Lung (tissue), 12 donors: Measurements from ENCODE around the gene TNFAIP8L3. TPM values are rescaled to one million over a fixed set of nuclear protein-coding genes. Genes with fewer than 3 reads are reported as not detected.

ENCODE experiments used
- ATAC-seq: fragments of 200-7000 bp; cut with Tn5 transposase; one replicate; pipeline ENCODE4 v1.9.1; 2020; ENCODE audit warnings: moderate number of reproducible peaks; ENCODE audit not compliant: insufficient read depth, low FRiP score
- DNase-seq, 3 donors: peaks; one replicate each; pipeline ENCODE4 v3.0.0-alpha.2; 2013 to 2017
- H3K27ac ChIP-seq, 2 donors: one replicate each; pipeline ENCODE4 v1.5.1; 2013; ENCODE audit warnings: mild to moderate bottlenecking in 2 of 2, moderate library complexity in 2 of 2, control low read depth in 1 of 2, inconsistent platforms in 1 of 2, low read depth in 1 of 2, low read length in 1 of 2
- H3K27me3 ChIP-seq, 3 donors: one replicate each; pipeline ENCODE4 v1.5.1; 2013; ENCODE audit warnings: low read length in 2 of 3; ENCODE audit not compliant: control insufficient read depth in 3 of 3, insufficient read depth in 3 of 3
- H3K36me3 ChIP-seq, 4 donors: one replicate each; pipeline ENCODE4 v1.5.1; 2013; ENCODE audit warnings: low read length in 4 of 4, mild to moderate bottlenecking in 1 of 4, moderate library complexity in 1 of 4; ENCODE audit not compliant: control insufficient read depth in 4 of 4, insufficient read depth in 4 of 4
- H3K4me1 ChIP-seq, 5 donors: one replicate each; pipeline ENCODE4 v1.5.1; 2013; ENCODE audit warnings: low read length in 5 of 5, mild to moderate bottlenecking in 2 of 5, moderate library complexity in 1 of 5; ENCODE audit not compliant: control insufficient read depth in 5 of 5, insufficient read depth in 5 of 5
- H3K4me3 ChIP-seq: one replicate; pipeline ENCODE4 v1.5.1; 2013; ENCODE audit warnings: mild to moderate bottlenecking, control low read depth, moderate library complexity
- H3K9ac ChIP-seq, 2 donors: one replicate each; pipeline ENCODE4 v1.5.1; 2013; ENCODE audit warnings: low read length in 2 of 2, control low read depth in 1 of 2; ENCODE audit not compliant: insufficient read depth in 1 of 2
- H3K9me3 ChIP-seq, 4 donors: one replicate each; pipeline ENCODE4 v1.5.1; 2013; ENCODE audit warnings: low read length in 3 of 4, mild to moderate bottlenecking in 1 of 4, moderate library complexity in 1 of 4; ENCODE audit not compliant: control insufficient read depth in 4 of 4, insufficient read depth in 3 of 4
- WGBS, 2 donors: extraction: QIAGEN DNeasy Blood & Tissue Kit; methylation state at CpG; one replicate each; pipeline ENCODE4 v1.1.7; 2013; 5-methylcytosine and 5-hydroxymethylcytosine counted together
- polyA plus RNA-seq, 2 donors: library from polyadenylated mRNA; stranded (reverse); fragments of 200-250 nt; gene quantifications; one replicate each; pipeline ENCODE4 v1.2.1, GENCODE V29; 2013
- total RNA-seq, 2 donors: library from RNA; depleted of rRNA in 1 of 2; stranded (reverse); fragments of >200 nt in 1 of 2; gene quantifications; one replicate each; pipeline ENCODE4 v1.2.1, GENCODE V29; 2014 to 2021
- TF ChIP-seq, protein P1 (sequence below): IDR thresholded peaks from 2 replicates; pipeline ENCODE4 v1.5.1; 2012; ENCODE audit warnings: mild to moderate bottlenecking; ENCODE audit errors: control extremely low read depth, extremely low read depth
- donor health status: control.
- donor health status: control.
- donor health status: Bipolar disorder and iron deficiency.
- donor health status: healthy.
- donor health status: DM: yes; HTN: yes; CAD: no.

The TNFAIP8L3 gene
- total and polyA plus RNA-seq, 4 donors, result 3.7 to 20.5 (median 9.9) TPM

GRCh38 chr15:51090753-51091152, 4.0 kb downstream of the TNFAIP8L3 start:
- Histone ChIP-seq H3K9ac (no peak overlapping the region), H3K27me3 (peaks cover 0 to 51% (median 28%) of the 10 kb centered on the region in 3 donors), H3K9me3 (peaks cover 0 to 2% (median 0%) of the 10 kb centered on the region in 4 donors), H3K27ac (no peak overlapping the region), H3K4me3 (no peak overlapping the region), H3K4me1 (peaks cover 0 to 8% (median 0%) of the 10 kb centered on the region in 5 donors), H3K36me3 (no peaks in the 10 kb centered on the region)
- WGBS, 2 donors, result 68 to 71% methylated on average over 3 of the region's 3 CpGs
- ATAC-seq (no peak), DNase-seq (no peak)
- TF ChIP-seq, protein P1, sequence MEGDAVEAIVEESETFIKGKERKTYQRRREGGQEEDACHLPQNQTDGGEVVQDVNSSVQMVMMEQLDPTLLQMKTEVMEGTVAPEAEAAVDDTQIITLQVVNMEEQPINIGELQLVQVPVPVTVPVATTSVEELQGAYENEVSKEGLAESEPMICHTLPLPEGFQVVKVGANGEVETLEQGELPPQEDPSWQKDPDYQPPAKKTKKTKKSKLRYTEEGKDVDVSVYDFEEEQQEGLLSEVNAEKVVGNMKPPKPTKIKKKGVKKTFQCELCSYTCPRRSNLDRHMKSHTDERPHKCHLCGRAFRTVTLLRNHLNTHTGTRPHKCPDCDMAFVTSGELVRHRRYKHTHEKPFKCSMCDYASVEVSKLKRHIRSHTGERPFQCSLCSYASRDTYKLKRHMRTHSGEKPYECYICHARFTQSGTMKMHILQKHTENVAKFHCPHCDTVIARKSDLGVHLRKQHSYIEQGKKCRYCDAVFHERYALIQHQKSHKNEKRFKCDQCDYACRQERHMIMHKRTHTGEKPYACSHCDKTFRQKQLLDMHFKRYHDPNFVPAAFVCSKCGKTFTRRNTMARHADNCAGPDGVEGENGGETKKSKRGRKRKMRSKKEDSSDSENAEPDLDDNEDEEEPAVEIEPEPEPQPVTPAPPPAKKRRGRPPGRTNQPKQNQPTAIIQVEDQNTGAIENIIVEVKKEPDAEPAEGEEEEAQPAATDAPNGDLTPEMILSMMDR, result no peak

DNA sequence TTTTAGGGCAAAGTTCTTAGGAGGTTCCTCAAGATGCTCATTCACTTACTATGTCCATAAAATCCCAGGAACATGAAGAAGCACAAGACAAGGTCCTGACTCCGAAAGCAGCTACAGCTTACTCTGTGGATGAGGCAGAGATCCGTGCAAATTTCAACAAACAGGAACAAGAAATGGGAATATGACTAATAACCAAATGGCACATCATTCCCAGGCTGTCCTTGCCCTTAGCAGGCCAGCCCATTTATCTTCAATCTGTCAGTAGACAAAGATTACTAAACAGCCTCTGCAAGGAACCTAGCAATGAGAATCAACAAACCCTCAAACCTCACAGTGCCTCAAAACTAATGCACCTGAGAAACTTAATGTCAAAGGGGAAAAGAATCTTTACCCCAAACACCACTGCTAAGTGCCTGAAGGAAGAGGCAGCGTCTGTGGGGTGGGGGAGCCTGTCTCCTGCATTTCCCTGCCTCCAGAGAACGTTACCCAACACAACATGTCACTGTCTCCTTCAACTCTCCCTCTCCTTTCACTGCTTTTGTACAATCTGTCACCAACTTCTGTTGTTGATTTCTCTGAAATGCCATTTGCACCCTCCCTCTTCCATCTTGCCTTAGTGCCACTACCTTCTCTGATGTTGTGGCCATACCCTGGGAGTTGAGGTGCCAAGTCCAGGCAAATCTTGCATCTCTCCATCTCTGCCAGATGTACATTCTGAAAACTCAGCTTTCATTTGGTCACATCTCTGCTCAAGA, 4.8 kb downstream of the TNFAIP8L3 start:
- no peak for DNase-seq
- Histone ChIP-seq H3K4me3 (no peak overlapping the region), H3K36me3 (no peaks in the 10 kb centered on the region), H3K4me1 (peaks cover 0 to 6% (median 3%) of the 10 kb centered on the region in 5 donors), H3K9me3 (peaks cover 0 to 2% (median 0%) of the 10 kb centered on the region in 4 donors), H3K27me3 (peaks cover 0 to 43% (median 21%) of the 10 kb centered on the region in 3 donors), H3K27ac (peak overlapping the region in 1 of 2 donors; percentile 28), H3K9ac (no peak overlapping the region)
- TF ChIP-seq, protein P1, result no peak
- no peak for ATAC-seq
- WGBS, 2 donors, result 72 to 77% methylated on average over 4 of the region's 4 CpGs

- Histone ChIP-seq H3K9ac (no peak overlapping the region), H3K4me3 (no peak overlapping the region), H3K9me3 (peaks cover 0 to 2% (median 0%) of the 10 kb centered on the region in 4 donors), H3K27me3 (peaks cover 0 to 40% (median 20%) of the 10 kb centered on the region in 3 donors), H3K36me3 (no peaks in the 10 kb centered on the region), H3K27ac (no peak overlapping the region), H3K4me1 (peaks cover 0 to 6% (median 3%) of the 10 kb centered on the region in 5 donors)
- ATAC-seq, result no peak
- 94 to 95% methylated on average over 1 of the region's 1 CpG for WGBS, 2 donors
- no peak for DNase-seq
- TF ChIP-seq, protein P1, result no peak
Observed at GRCh38 chr15:51089041-51089440, 5.7 kb downstream of the TNFAIP8L3 start.
